ENCODE data around the gene ZBTB16.

- TF ChIP-seq CTCF (IDR thresholded peaks at IDR 0.05) (peak in 1 of 6 experiments; percentile 10), POLR2A (IDR thresholded peaks at IDR 0.05) (no peak)
Measured at GRCh38 chr11:114195981-114196731, 136.6 kb downstream of the ZBTB16 start.

All from esophagus squamous epithelium (tissue), 4 donors.